ENCODE data around the gene PAPOLG.
"Not testable (repeated sequence)": the region's sequence is repeated elsewhere in the genome, so short reads cannot be mapped to it uniquely, and the experiment has no call there.

DNA sequence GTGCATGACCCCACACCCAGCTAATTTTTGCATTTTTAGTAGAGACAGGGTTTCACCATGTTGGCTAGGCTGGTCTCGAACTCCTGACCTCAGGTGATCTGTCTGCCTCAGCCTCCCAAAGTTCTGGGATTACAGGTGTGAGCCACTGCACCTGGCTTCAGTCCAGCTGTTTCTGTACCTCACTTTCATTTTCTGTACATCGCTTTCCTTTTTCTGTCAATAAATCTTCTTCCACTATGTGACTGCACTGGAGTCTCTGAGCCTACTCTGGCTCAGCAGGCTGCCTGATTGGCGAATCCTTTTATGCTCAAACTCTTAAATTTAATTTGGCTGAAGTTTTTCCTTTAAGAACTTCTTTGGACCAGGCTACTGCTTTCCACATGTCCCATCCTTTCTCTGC, 70.8 kb downstream of the PAPOLG start:
- not testable (repeated sequence) for TF ChIP-seq ZFP3 (CRISPR knock-in tag; IDR thresholded peaks at IDR 0.05); CREB5 (CRISPR knock-in tag; IDR thresholded peaks at IDR 0.05; ENCODE audit: low read depth); OSR1 (CRISPR knock-in tag; IDR thresholded peaks at IDR 0.05); PPARA (CRISPR knock-in tag; IDR thresholded peaks at IDR 0.05; ENCODE audit: borderline replicate concordance); ISL1 (CRISPR knock-in tag; IDR thresholded peaks at IDR 0.05); GLIS3 (CRISPR knock-in tag; IDR thresholded peaks at IDR 0.05); RARB (CRISPR knock-in tag; IDR thresholded peaks at IDR 0.05); ZFP30 (CRISPR knock-in tag; IDR thresholded peaks at IDR 0.05); ARNTL (CRISPR knock-in tag; IDR thresholded peaks at IDR 0.05; ENCODE audit: borderline replicate concordance, low read depth); ZC3H10 (CRISPR knock-in tag; IDR thresholded peaks at IDR 0.05)
- TF ChIP-seq, protein P1, sequence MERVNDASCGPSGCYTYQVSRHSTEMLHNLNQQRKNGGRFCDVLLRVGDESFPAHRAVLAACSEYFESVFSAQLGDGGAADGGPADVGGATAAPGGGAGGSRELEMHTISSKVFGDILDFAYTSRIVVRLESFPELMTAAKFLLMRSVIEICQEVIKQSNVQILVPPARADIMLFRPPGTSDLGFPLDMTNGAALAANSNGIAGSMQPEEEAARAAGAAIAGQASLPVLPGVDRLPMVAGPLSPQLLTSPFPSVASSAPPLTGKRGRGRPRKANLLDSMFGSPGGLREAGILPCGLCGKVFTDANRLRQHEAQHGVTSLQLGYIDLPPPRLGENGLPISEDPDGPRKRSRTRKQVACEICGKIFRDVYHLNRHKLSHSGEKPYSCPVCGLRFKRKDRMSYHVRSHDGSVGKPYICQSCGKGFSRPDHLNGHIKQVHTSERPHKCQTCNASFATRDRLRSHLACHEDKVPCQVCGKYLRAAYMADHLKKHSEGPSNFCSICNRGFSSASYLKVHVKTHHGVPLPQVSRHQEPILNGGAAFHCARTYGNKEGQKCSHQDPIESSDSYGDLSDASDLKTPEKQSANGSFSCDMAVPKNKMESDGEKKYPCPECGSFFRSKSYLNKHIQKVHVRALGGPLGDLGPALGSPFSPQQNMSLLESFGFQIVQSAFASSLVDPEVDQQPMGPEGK (CRISPR knock-in tag; IDR thresholded peaks at IDR 0.05; ENCODE audit: borderline replicate concordance), result not testable (repeated sequence)
- TF ChIP-seq, protein P2, sequence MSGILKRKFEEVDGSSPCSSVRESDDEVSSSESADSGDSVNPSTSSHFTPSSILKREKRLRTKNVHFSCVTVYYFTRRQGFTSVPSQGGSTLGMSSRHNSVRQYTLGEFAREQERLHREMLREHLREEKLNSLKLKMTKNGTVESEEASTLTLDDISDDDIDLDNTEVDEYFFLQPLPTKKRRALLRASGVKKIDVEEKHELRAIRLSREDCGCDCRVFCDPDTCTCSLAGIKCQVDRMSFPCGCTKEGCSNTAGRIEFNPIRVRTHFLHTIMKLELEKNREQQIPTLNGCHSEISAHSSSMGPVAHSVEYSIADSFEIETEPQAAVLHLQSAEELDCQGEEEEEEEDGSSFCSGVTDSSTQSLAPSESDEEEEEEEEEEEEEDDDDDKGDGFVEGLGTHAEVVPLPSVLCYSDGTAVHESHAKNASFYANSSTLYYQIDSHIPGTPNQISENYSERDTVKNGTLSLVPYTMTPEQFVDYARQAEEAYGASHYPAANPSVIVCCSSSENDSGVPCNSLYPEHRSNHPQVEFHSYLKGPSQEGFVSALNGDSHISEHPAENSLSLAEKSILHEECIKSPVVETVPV (CRISPR knock-in tag; IDR thresholded peaks at IDR 0.05), result not testable (repeated sequence)
